NB4 (cell line): ENCODE results near the gene PPFIBP2.

Source experiments
- CTCF ChIP-seq: IDR thresholded peaks from one replicate; pipeline ENCODE4 v1.5.1; 2012; ENCODE audit warnings: low read depth, low read length
- POLR2A ChIP-seq: IDR thresholded peaks from 2 replicates; pipeline ENCODE4 v1.6.1; 2011; ENCODE audit warnings: mild to moderate bottlenecking; ENCODE audit not compliant: insufficient read length; ENCODE audit errors: extremely low read depth

GRCh38 chr11:7590529-7590928 lies 76.7 kb downstream of the PPFIBP2 start:
- TF ChIP-seq CTCF = no peak
- TF ChIP-seq POLR2A = no peak
